A549 (cell line): ENCODE results near the gene TRAPPC2L.

Experiments used
- CEBPB ChIP-seq, 2 experiments: fragments of >200 bp in 1 of 2; sonication (Bioruptor Twin) in 1 of 2; formaldehyde crosslinking in 1 of 2; IDR thresholded peaks; 2 replicates each; pipeline ENCODE4 v1.6.1; 2012 to 2016
- CTCF ChIP-seq: fragments of >200 bp; sonication (Bioruptor Twin); formaldehyde crosslinking; IDR thresholded peaks from 3 replicates; pipeline ENCODE4 v1.5.1; 2016
- E2F6 ChIP-seq: IDR thresholded peaks from 2 replicates; pipeline ENCODE4 v1.6.1; 2012; ENCODE audit warnings: low read depth, borderline replicate concordance
- EP300 ChIP-seq, 2 experiments: fragments of >200 bp; sonication (Bioruptor Twin); formaldehyde crosslinking; IDR thresholded peaks; 2 replicates in 1 of 2; 3 replicates in 1 of 2; pipeline ENCODE4 v1.6.1; 2016 to 2017
- HOXA7 ChIP-seq: fragments of 250-450 bp; sonication (Bioruptor Pico); IDR thresholded peaks from 2 replicates; pipeline ENCODE4 v1.5.0; 2020; ENCODE audit warnings: mild to moderate bottlenecking, moderate library complexity
- KDM1A ChIP-seq: fragments of 200-600 bp; sonication (generic); IDR thresholded peaks from 2 replicates; pipeline ENCODE4 v1.6.1; 2016; ENCODE audit warnings: low read depth, mild to moderate bottlenecking
- MYC ChIP-seq: IDR thresholded peaks from 2 replicates; pipeline ENCODE4 v1.6.1; 2012; ENCODE audit warnings: mild to moderate bottlenecking, inconsistent platforms, low read length, improper control_type of control experiment, borderline replicate concordance
- PBX3 ChIP-seq: IDR thresholded peaks from 2 replicates; pipeline ENCODE4 v1.6.1; 2012
- POLR2A ChIP-seq: IDR thresholded peaks from 2 replicates; pipeline ENCODE4 v1.6.1; 2012; ENCODE audit warnings: mild to moderate bottlenecking, low read length
- RCOR1 ChIP-seq: fragments of 150-350 bp; IDR thresholded peaks from 2 replicates; pipeline ENCODE4 v1.6.1; 2014; ENCODE audit warnings: antibody characterized with exemption, low read length, low read depth
- REST ChIP-seq: fragments of 200-600 bp; sonication (generic); IDR thresholded peaks from 2 replicates; pipeline ENCODE4 v1.6.1; 2016; ENCODE audit warnings: antibody characterized with exemption, mild to moderate bottlenecking, moderate library complexity
- SREBF2 ChIP-seq: fragments of 450-650 bp; IDR thresholded peaks from 2 replicates; pipeline ENCODE4 v1.6.1; 2014; ENCODE audit warnings: mild to moderate bottlenecking, moderate library complexity
- TP53 ChIP-seq: fragments of 250-450 bp; sonication (Bioruptor Pico); IDR thresholded peaks from 2 replicates; pipeline ENCODE4 v1.5.0; 2021; ENCODE audit warnings: mild to moderate bottlenecking, moderate library complexity

GRCh38 chr16:88830783-88831182 is 26.1 kb upstream of the TRAPPC2L start:
- TF ChIP-seq EP300 (IDR thresholded peaks at IDR 0.05): no peak
- TF ChIP-seq HOXA7 (CRISPR knock-in tag): no peak
- no peak for TF ChIP-seq POLR2A
- no peak for TF ChIP-seq REST
- no peak for TF ChIP-seq CEBPB (IDR thresholded peaks at IDR 0.05)
- no peak for TF ChIP-seq SREBF2
- TF ChIP-seq PBX3: no peak
- no peak for TF ChIP-seq TP53 (CRISPR knock-in tag)
- no peak for TF ChIP-seq RCOR1
- no peak for TF ChIP-seq E2F6
- no peak for TF ChIP-seq MYC
- TF ChIP-seq CTCF: no peak
- no peak for TF ChIP-seq KDM1A
